ENCODE results near the gene NFATC3.

NFATC3 gene

DNA sequence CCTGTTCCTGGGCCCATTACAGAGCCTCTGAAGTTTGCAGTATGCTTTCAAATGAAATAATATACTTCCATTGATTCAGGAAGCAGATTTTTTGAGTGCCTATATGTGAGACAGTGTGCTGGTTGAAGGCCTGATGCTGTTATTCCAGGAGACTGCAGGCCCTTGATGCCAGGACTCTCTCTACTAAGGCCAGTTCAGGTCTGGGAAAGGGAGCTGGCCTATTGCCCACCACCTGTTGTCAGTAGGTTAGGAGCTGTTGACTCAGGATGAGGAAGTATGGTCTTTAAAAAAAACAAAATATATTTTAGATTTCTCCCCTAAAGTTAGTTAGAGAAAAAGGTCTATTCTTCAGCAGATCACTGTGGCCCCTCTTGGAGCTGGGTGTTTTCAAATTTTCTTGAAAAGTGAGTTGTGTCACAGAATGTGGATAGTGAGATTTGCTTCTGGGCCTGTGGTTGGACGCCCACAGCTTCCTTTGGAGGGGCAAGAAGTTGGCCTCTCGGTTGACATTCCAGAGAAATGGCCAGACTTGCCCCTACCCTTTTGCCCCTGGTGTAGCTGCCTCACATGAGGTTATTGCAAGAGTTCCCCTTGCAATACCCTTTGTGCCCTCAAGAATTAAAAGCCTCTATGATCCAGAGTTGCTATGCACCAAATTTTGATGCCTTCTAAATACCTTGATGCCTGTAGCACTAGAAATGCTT lies 142.8 kb downstream of the NFATC3 start:
- H3K27ac ChIP-seq (ENCODE audit: low read depth in 2 of 2, low read length in 2 of 2), result peak overlapping the region; percentile 27 to 34
- no peaks in the 10 kb centered on the region for H3K27me3 ChIP-seq (ENCODE audit: control insufficient read depth in 2 of 2, insufficient read depth in 2 of 2, low read length in 2 of 2)
- H3K9me3 ChIP-seq (ENCODE audit: control insufficient read depth in 2 of 2, low read length in 2 of 2), result no peaks in the 10 kb centered on the region
- no peak overlapping the region for H3K9ac ChIP-seq (ENCODE audit: low read depth in 1 of 2, low read length in 2 of 2)
- no peak overlapping the region for H3K4me3 ChIP-seq (ENCODE audit: low read length in 2 of 2)
- peaks cover 32 to 43% of the 10 kb centered on the region in 2 donors for H3K36me3 ChIP-seq (ENCODE audit: control insufficient read depth in 2 of 2, insufficient read depth in 2 of 2, low read length in 2 of 2)
- peaks cover 24 to 25% of the 10 kb centered on the region in 2 donors for H3K4me1 ChIP-seq (ENCODE audit: control insufficient read depth in 2 of 2, insufficient read depth in 2 of 2, low read length in 2 of 2)

- no peaks in the 10 kb centered on the region for H3K27me3 ChIP-seq (ENCODE audit: control insufficient read depth in 2 of 2, insufficient read depth in 2 of 2, low read length in 2 of 2)
- H3K27ac ChIP-seq (ENCODE audit: low read depth in 2 of 2, low read length in 2 of 2), result no peak overlapping the region
- no peaks in the 10 kb centered on the region for H3K9me3 ChIP-seq (ENCODE audit: control insufficient read depth in 2 of 2, low read length in 2 of 2)
- no peak overlapping the region for H3K4me3 ChIP-seq (ENCODE audit: low read length in 2 of 2)
- peaks cover 30 to 31% of the 10 kb centered on the region in 2 donors for H3K4me1 ChIP-seq (ENCODE audit: control insufficient read depth in 2 of 2, insufficient read depth in 2 of 2, low read length in 2 of 2)
- H3K36me3 ChIP-seq (ENCODE audit: control insufficient read depth in 2 of 2, insufficient read depth in 2 of 2, low read length in 2 of 2), result peaks cover 38 to 45% of the 10 kb centered on the region in 2 donors
- H3K9ac ChIP-seq (ENCODE audit: low read depth in 1 of 2, low read length in 2 of 2), result no peak overlapping the region
Measured at GRCh38 chr16:68228652-68229051, 143.5 kb downstream of the NFATC3 start.

DNA sequence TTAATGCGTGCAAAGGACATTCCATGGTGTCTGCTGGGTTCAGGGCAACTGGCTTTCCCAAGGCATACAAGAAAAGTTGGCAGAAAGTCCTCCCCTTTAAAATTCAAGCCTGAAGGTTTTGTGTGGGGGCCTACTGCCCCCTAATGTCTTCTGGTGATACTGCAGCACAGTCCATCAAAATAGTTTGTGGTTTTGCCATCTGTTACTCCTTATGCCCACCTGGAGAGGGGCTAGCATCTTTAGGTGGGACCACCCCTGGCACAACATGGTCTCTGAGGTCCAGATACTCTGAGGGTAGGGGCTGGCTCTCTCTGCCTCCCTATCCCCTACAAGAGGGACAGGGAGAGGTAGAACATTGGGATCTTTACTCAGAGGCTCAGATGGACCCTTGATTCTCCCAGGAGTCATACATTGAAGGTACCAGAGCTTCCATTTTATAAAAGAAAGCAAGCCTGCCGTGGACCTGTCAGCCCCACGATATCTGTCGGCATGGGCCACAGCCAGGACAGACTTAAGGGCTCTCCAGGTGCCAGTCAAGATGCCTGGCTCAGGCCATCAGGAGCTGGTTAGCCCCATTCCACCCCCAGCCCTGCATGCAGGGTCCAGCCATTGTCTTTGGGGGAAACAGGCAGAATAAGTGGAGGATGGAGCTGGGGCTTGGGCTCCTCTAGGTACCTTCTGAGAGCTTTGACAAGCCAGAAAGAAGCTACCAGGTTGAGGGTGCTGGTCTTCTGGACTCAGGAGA lies 144.4 kb downstream of the NFATC3 start:
- Histone ChIP-seq H3K36me3 (ENCODE audit: control insufficient read depth in 2 of 2, insufficient read depth in 2 of 2, low read length in 2 of 2) (peaks cover 39 to 45% of the 10 kb centered on the region in 2 donors), H3K4me1 (ENCODE audit: control insufficient read depth in 2 of 2, insufficient read depth in 2 of 2, low read length in 2 of 2) (peaks cover 38 to 39% of the 10 kb centered on the region in 2 donors), H3K9ac (ENCODE audit: low read depth in 1 of 2, low read length in 2 of 2) (no peak overlapping the region), H3K4me3 (ENCODE audit: low read length in 2 of 2) (no peak overlapping the region), H3K9me3 (ENCODE audit: control insufficient read depth in 2 of 2, low read length in 2 of 2) (no peaks in the 10 kb centered on the region), H3K27ac (ENCODE audit: low read depth in 2 of 2, low read length in 2 of 2) (no peak overlapping the region), H3K27me3 (ENCODE audit: control insufficient read depth in 2 of 2, insufficient read depth in 2 of 2, low read length in 2 of 2) (no peaks in the 10 kb centered on the region)

- Histone ChIP-seq H3K9ac (ENCODE audit: low read depth in 1 of 2, low read length in 2 of 2) (no peak overlapping the region), H3K36me3 (ENCODE audit: control insufficient read depth in 2 of 2, insufficient read depth in 2 of 2, low read length in 2 of 2) (peaks cover 39 to 45% of the 10 kb centered on the region in 2 donors), H3K9me3 (ENCODE audit: control insufficient read depth in 2 of 2, low read length in 2 of 2) (no peaks in the 10 kb centered on the region), H3K4me3 (ENCODE audit: low read length in 2 of 2) (no peak overlapping the region), H3K4me1 (ENCODE audit: control insufficient read depth in 2 of 2, insufficient read depth in 2 of 2, low read length in 2 of 2) (peaks cover 41 to 42% of the 10 kb centered on the region in 2 donors), H3K27ac (ENCODE audit: low read depth in 2 of 2, low read length in 2 of 2) (no peak overlapping the region), H3K27me3 (ENCODE audit: control insufficient read depth in 2 of 2, insufficient read depth in 2 of 2, low read length in 2 of 2) (no peaks in the 10 kb centered on the region)
Measured at GRCh38 chr16:68230176-68230571, 145.0 kb downstream of the NFATC3 start.

DNA sequence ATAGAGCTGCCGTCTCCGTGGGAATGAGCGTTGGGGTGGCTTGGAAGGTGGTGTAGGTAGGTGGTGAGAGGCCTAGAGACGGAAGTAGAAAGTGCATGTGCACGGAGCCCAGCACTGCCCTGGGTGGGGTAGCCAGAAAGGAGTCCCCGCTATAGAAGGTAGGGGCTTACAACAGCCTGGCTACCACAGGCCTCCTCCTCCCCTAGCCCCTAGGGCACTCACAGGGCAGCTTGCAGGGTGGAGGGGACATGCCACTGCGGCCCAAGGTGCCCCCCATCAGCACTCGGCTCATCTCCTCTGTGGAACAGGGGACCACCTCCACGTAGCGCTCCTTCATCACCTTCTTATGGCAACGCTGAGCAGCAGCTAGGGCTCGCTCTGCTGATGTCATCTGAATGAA lies 145.8 kb downstream of the NFATC3 start:
- H3K4me1 ChIP-seq (ENCODE audit: control insufficient read depth in 2 of 2, insufficient read depth in 2 of 2, low read length in 2 of 2), result peaks cover 41 to 42% of the 10 kb centered on the region in 2 donors

DNA sequence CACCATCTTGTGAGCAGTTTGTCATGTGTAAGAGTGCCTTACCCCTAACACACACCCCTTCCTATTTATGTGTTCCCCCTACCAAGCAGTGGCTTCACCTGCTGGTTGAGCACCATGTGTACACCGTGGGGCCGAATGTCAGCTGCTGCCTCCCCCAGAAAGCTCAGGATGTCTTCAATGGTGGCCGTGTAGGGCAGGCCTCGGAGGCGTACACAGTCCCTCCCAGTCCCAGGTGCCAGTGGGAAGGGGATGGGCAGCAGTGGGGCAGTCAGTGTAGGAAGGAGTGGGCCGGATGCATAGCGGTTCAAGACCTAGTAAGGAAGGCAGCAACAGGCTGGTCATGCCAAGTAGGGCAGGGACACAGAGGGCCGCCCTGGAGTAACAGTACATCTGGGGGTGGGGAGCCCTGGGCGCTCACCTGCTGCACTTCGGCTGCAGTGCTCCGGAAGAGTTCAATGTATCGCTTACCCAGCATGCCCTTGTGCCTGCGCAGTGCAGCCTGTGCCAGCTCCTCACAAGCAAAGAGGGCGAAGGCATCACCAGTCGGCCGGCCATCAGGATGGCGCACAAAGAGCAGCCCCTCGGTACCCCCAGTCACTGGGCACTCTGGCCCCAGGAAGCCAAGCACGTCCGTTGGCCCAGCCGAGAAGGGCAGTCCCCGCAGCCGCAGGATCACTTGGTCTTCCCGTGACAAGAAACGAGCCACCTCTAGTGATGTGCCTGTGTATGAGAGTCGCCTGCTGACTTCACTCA lies 146.4 kb downstream of the NFATC3 start:
- no peaks in the 10 kb centered on the region for H3K27me3 ChIP-seq (ENCODE audit: control insufficient read depth in 2 of 2, insufficient read depth in 2 of 2, low read length in 2 of 2)
- no peak overlapping the region for H3K9ac ChIP-seq (ENCODE audit: low read depth in 1 of 2, low read length in 2 of 2)
- H3K4me1 ChIP-seq (ENCODE audit: control insufficient read depth in 2 of 2, insufficient read depth in 2 of 2, low read length in 2 of 2), result peaks cover 43 to 45% of the 10 kb centered on the region in 2 donors
- H3K36me3 ChIP-seq (ENCODE audit: control insufficient read depth in 2 of 2, insufficient read depth in 2 of 2, low read length in 2 of 2), result peaks cover 39 to 45% of the 10 kb centered on the region in 2 donors
- no peak overlapping the region for H3K27ac ChIP-seq (ENCODE audit: low read depth in 2 of 2, low read length in 2 of 2)
- no peaks in the 10 kb centered on the region for H3K9me3 ChIP-seq (ENCODE audit: control insufficient read depth in 2 of 2, low read length in 2 of 2)
- H3K4me3 ChIP-seq (ENCODE audit: low read length in 2 of 2), result no peak overlapping the region

More for the DNA sequence above, 145.8 kb downstream of the NFATC3 start:
- Histone ChIP-seq H3K27me3 (ENCODE audit: control insufficient read depth in 2 of 2, insufficient read depth in 2 of 2, low read length in 2 of 2) (no peaks in the 10 kb centered on the region), H3K36me3 (ENCODE audit: control insufficient read depth in 2 of 2, insufficient read depth in 2 of 2, low read length in 2 of 2) (peaks cover 39 to 45% of the 10 kb centered on the region in 2 donors), H3K4me3 (ENCODE audit: low read length in 2 of 2) (no peak overlapping the region), H3K27ac (ENCODE audit: low read depth in 2 of 2, low read length in 2 of 2) (no peak overlapping the region), H3K9ac (ENCODE audit: low read depth in 1 of 2, low read length in 2 of 2) (no peak overlapping the region), H3K9me3 (ENCODE audit: control insufficient read depth in 2 of 2, low read length in 2 of 2) (no peaks in the 10 kb centered on the region)

DNA sequence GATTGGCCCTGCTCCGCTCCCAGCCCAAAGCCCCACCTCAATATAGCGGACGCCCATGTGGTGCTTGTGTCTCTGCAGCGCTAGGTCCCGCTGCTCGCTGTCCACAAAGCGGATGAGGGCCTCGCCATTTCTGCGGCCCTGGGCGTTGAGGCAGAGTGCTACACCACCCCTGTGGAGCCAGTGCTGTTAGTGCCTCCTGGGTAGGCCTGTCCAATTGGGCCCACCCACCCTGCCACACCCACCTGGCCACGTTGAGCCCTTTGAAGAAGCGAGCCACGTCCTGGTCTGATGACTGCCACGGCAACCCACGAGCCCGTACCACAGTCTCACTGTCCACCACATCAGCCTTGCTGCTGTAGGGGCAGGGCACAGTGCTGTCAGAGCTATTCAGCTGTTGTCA lies 147.2 kb downstream of the NFATC3 start:
- Histone ChIP-seq H3K4me1 (ENCODE audit: control insufficient read depth in 2 of 2, insufficient read depth in 2 of 2, low read length in 2 of 2) (peaks cover 42 to 46% of the 10 kb centered on the region in 2 donors), H3K27ac (ENCODE audit: low read depth in 2 of 2, low read length in 2 of 2) (no peak overlapping the region), H3K36me3 (ENCODE audit: control insufficient read depth in 2 of 2, insufficient read depth in 2 of 2, low read length in 2 of 2) (peaks cover 39 to 45% of the 10 kb centered on the region in 2 donors), H3K9me3 (ENCODE audit: control insufficient read depth in 2 of 2, low read length in 2 of 2) (no peaks in the 10 kb centered on the region), H3K4me3 (ENCODE audit: low read length in 2 of 2) (no peak overlapping the region), H3K9ac (ENCODE audit: low read depth in 1 of 2, low read length in 2 of 2) (no peak overlapping the region), H3K27me3 (ENCODE audit: control insufficient read depth in 2 of 2, insufficient read depth in 2 of 2, low read length in 2 of 2) (no peaks in the 10 kb centered on the region)

DNA sequence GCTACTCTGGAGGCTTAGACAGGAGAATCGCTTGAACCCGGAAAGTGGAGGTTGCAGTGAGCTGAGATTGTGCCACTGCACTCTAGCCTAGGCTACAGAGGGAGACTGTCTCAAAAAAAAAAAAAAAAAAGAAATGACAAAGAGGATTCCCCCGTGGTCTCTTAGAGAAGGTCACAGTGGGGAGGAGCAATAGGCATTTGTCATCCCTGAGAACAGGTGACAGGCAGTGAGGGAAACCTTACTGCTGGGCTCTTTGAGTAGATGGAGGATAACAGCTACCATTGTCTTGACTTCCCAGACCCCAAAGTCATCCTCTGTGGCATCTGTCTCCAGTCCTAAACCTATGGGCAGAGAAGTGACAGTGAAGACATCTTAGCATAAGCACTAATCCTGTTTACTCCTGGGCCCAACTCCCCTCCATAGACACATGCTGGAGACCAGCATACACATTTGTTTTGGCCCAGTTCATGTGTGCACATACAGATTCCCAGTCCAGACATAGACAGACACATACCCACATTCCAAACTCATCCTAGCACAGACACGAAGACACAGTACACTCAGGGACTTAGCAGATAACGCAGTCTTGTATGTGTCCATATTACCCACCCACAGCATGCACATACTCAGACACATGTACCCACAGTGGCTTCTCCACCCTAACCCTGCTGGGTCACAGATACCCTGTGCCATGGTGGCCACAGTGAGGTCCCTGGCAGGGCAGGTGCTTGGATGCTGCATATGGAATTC lies 148.1 kb downstream of the NFATC3 start:
- Histone ChIP-seq H3K9ac (ENCODE audit: low read depth in 1 of 2, low read length in 2 of 2) (peak overlapping the region; percentile 52 to 87), H3K4me3 (ENCODE audit: low read length in 2 of 2) (peak overlapping the region; percentile 64 to 69)

GRCh38 chr16:68233835-68234187 lies 148.6 kb downstream of the NFATC3 start:
- no peaks in the 10 kb centered on the region for H3K27me3 ChIP-seq (ENCODE audit: control insufficient read depth in 2 of 2, insufficient read depth in 2 of 2, low read length in 2 of 2)
- peak overlapping the region; percentile 52 to 87 for H3K9ac ChIP-seq (ENCODE audit: low read depth in 1 of 2, low read length in 2 of 2)
- H3K4me1 ChIP-seq (ENCODE audit: control insufficient read depth in 2 of 2, insufficient read depth in 2 of 2, low read length in 2 of 2), result peaks cover 33 to 35% of the 10 kb centered on the region in 2 donors
- peak overlapping the region; percentile 64 to 69 for H3K4me3 ChIP-seq (ENCODE audit: low read length in 2 of 2)
- H3K36me3 ChIP-seq (ENCODE audit: control insufficient read depth in 2 of 2, insufficient read depth in 2 of 2, low read length in 2 of 2), result peaks cover 38 to 39% of the 10 kb centered on the region in 2 donors
- H3K27ac ChIP-seq (ENCODE audit: low read depth in 2 of 2, low read length in 2 of 2), result peak overlapping the region; percentile 96 to 98
- no peaks in the 10 kb centered on the region for H3K9me3 ChIP-seq (ENCODE audit: control insufficient read depth in 2 of 2, low read length in 2 of 2)

More for the DNA sequence above, 148.1 kb downstream of the NFATC3 start:
- no peaks in the 10 kb centered on the region for H3K27me3 ChIP-seq (ENCODE audit: control insufficient read depth in 2 of 2, insufficient read depth in 2 of 2, low read length in 2 of 2)
- H3K4me1 ChIP-seq (ENCODE audit: control insufficient read depth in 2 of 2, insufficient read depth in 2 of 2, low read length in 2 of 2), result peaks cover 34 to 38% of the 10 kb centered on the region in 2 donors
- H3K36me3 ChIP-seq (ENCODE audit: control insufficient read depth in 2 of 2, insufficient read depth in 2 of 2, low read length in 2 of 2), result peaks cover 39 to 43% of the 10 kb centered on the region in 2 donors
- no peaks in the 10 kb centered on the region for H3K9me3 ChIP-seq (ENCODE audit: control insufficient read depth in 2 of 2, low read length in 2 of 2)
- H3K27ac ChIP-seq (ENCODE audit: low read depth in 2 of 2, low read length in 2 of 2), result peak overlapping the region; percentile 96 to 98

All from mucosa of rectum (tissue), 2 donors.